ENCODE results near the gene NPIPA5. TPM values are rescaled to one million over a fixed set of nuclear protein-coding genes. Genes with fewer than 3 reads are reported as not detected.

Gene NPIPA5
- total and polyA plus RNA-seq, 2 of the 13 experiments (the other 11 are each of a cell fraction or from before 2014, with no cell fraction given), result 9.7 to 21.5 TPM

- peak; percentile 88 for TF ChIP-seq TBL1XR1 (IDR thresholded peaks at IDR 0.05; ENCODE audit: borderline replicate concordance, low read length, partially characterized antibody)
These were observed 20.7 kb upstream of the NPIPA5 start (continued) for GRCh38 chr16:15398618-15399316.

- in situ Hi-C loops (cut with HindIII; ENCODE audit: extremely low pct_ligation_motif_present, low pct_unique_long_range_greater_than_20kb) (no loop called here), intact Hi-C loops (cut with micrococcal nuclease; ENCODE audit: unreplicated experiment) (no loop called here)
- 28% methylated on average over 11 of the region's 11 CpGs for WGBS (ENCODE audit: low lambda C conversion rate)
- Histone ChIP-seq H3K4me1 (ENCODE audit: insufficient read depth, low read length) (peaks cover 50% of the 10 kb centered on the region), H3K27ac (ENCODE audit: extremely low read length, insufficient read depth, low read length) (peak overlapping the region; percentile 71), H3K27me3 (ENCODE audit: control insufficient read depth in 1 of 2, insufficient read depth in 2 of 2, low read length in 2 of 2) (no peaks in the 10 kb centered on the region), H3K4me2 (ENCODE audit: low read depth, low read length) (peak overlapping the region; percentile 71), H3K9me3 (ENCODE audit: low read length) (no peaks in the 10 kb centered on the region), H3K36me3 (replicated peaks in 1 of 2; ENCODE audit: control insufficient read depth in 1 of 2, insufficient read depth in 2 of 2, low read length in 2 of 2) (peaks cover under 1 to 12% of the 10 kb centered on the region in 2 experiments; a peak in 4 of 5 replicates), H3K9ac (ENCODE audit: insufficient read depth, low read depth, low read length) (peak overlapping the region; percentile 84), H3K79me2 (ENCODE audit: insufficient read depth, low read length) (peaks cover 34% of the 10 kb centered on the region), H3K4me3 (replicated peaks in 1 of 3; ENCODE audit: insufficient read depth in 1 of 3, low read depth in 2 of 3, low read length in 3 of 3) (peak overlapping the region; percentile 66 to 94 (median 84)), H4K20me1 (ENCODE audit: insufficient read depth, low read length) (no peaks in the 10 kb centered on the region), H2AFZ (ENCODE audit: low read length) (no peak overlapping the region)
- ATAC-seq (no peak; the same call in 2 of the 3 replicates), DNase-seq (ENCODE audit: low spot score) (peak; percentile 17), FAIRE-seq (no peak)
- POLR2A ChIA-PET, result interaction anchor here (1.8 kb wide), 1 partner anchor 8 kb away, joined by 8 read pairs; no protein-coding TSS in a partner anchor
- CTCF ChIA-PET (ENCODE audit: low intra/inter-chr PET ratio, low total read pairs), result no interaction called here
- no TSS peak for BruUV-seq (replicated peaks)
- TF ChIP-seq ARNT2 (CRISPR knock-in tag; IDR thresholded peaks at IDR 0.05; ENCODE audit: low read depth) (no peak), ATM (IDR thresholded peaks at IDR 0.05; ENCODE audit: borderline replicate concordance) (no peak), KLF11 (CRISPR knock-in tag; IDR thresholded peaks at IDR 0.05) (no peak), ZBTB44 (CRISPR knock-in tag; IDR thresholded peaks at IDR 0.05) (no peak), ZNF512B (CRISPR knock-in tag; IDR thresholded peaks at IDR 0.05; ENCODE audit: borderline replicate concordance) (no peak), RFXANK (CRISPR knock-in tag; IDR thresholded peaks at IDR 0.05) (no peak), ZBTB8A (CRISPR knock-in tag; IDR thresholded peaks at IDR 0.05; ENCODE audit: borderline replicate concordance, low read depth) (no peak), ZNF746 (CRISPR knock-in tag; IDR thresholded peaks at IDR 0.05) (no peak), CENPT (CRISPR knock-in tag; IDR thresholded peaks at IDR 0.05; ENCODE audit: low read depth) (no peak), RBFOX2 (IDR thresholded peaks at IDR 0.05; ENCODE audit: low read depth, low read length) (no peak; the same call in 1 of the 2 replicates), WIZ (CRISPR knock-in tag; IDR thresholded peaks at IDR 0.05) (no peak), HOXA3 (CRISPR knock-in tag; IDR thresholded peaks at IDR 0.05) (0 out of 2 replicates have a peak, but pooled peaks have one; percentile 1), ZNF124 (CRISPR knock-in tag; IDR thresholded peaks at IDR 0.05) (0 out of 2 replicates have a peak, but pooled peaks have one; percentile 13), TERF1 (CRISPR knock-in tag; IDR thresholded peaks at IDR 0.05) (no peak), GATAD2A (CRISPR knock-in tag; IDR thresholded peaks at IDR 0.05) (no peak)
These were observed 19.0 kb upstream of the NPIPA5 start for GRCh38 chr16:15396948-15397594.

All from HepG2 (cell line).